ENCODE results near the gene UBASH3A. TPM values are rescaled to one million over a fixed set of nuclear protein-coding genes. Genes with fewer than 3 reads are reported as not detected.

The UBASH3A gene, protein sequence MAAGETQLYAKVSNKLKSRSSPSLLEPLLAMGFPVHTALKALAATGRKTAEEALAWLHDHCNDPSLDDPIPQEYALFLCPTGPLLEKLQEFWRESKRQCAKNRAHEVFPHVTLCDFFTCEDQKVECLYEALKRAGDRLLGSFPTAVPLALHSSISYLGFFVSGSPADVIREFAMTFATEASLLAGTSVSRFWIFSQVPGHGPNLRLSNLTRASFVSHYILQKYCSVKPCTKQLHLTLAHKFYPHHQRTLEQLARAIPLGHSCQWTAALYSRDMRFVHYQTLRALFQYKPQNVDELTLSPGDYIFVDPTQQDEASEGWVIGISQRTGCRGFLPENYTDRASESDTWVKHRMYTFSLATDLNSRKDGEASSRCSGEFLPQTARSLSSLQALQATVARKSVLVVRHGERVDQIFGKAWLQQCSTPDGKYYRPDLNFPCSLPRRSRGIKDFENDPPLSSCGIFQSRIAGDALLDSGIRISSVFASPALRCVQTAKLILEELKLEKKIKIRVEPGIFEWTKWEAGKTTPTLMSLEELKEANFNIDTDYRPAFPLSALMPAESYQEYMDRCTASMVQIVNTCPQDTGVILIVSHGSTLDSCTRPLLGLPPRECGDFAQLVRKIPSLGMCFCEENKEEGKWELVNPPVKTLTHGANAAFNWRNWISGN
- total RNA-seq (1 to 10 TPM in 2 of 5 donors, under 1 TPM in 2, not detected in 1; 0.29 to 4.6 (median 1.2) TPM), polyA plus RNA-seq (under 1 TPM; 0.18 to 0.31 (median 0.25) TPM)
- long read RNA-seq, donor 1 = 0 reads
- long read RNA-seq, donor 2, partial matches to known transcripts = 0 of 1 reads
- long read RNA-seq, donor 2, other reads (novel, unspliced or antisense) = 0 of 1 reads
- long read RNA-seq, donor 3 = 0 reads
- long read RNA-seq, donor 4 = 0 reads
- long read RNA-seq, donor 5 = 0 reads
- long read RNA-seq, donor 6 = 0 reads
- long read RNA-seq, donor 7 = 0 reads
- long read RNA-seq, donor 8 = 0 reads
- long read RNA-seq, donor 9 = 0 reads
- long read RNA-seq, donor 10 = 0 reads

DNA sequence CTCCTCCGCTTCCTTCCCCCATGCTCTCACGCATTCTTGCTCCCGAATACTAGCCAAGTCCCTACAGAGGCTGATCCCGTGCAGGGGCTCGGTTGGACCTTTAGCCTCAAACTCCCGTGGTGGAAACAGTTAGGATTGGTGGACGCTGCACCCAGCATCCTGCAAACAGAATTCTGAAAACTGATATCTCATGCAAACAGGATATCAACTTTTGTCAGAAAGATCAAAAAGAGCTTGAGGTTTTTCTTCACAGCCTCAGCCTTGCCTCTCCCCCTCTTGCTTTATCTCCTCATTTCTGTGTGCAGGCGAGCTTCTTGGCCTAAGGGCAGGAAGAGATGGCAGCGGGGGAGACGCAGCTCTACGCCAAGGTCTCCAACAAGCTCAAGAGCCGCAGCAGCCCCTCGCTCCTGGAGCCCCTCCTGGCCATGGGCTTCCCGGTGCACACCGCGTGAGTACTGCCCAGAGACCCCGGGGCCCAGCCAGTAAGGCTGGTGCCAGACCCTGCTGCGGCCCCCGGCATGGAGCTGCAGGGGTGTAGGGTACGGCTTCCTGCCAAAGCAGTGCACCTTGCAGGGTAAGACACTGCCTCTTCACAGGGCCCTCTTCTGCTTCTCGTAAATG lies at the start of gene UBASH3A:
UBASH3A (plus strand) TSS at position 292 of the 621 bp plus-strand sequence; CDS start at position 336, 44 bp downstream.
- Histone ChIP-seq H3K4me3 (peak within 1 kb of the TSS in 2 of 4 donors; percentile 6 to 15), H3K36me3 (no peaks in the 10 kb centered on the region), H3K9me3 (peaks cover 0 to 9% (median 2%) of the 10 kb centered on the region in 4 donors), H3K27me3 (peaks cover 0 to 19% (median 0%) of the 10 kb centered on the region in 3 donors), H3K4me1 (peaks cover 0 to 4% (median 1%) of the 10 kb centered on the region in 4 donors), H3K27ac (peak within 1 kb of the TSS in 4 of 5 donors; percentile 29 to 43 (median 32))
- WGBS, 5 donors = 69 to 82% (median 78%) methylated on average over 20 to 21 of the region's 21 CpGs
- intact Hi-C loops (cut with DNase I; ENCODE audit: low total_unique reads) = loop anchor here (10.0 kb wide), 1 partner anchor 49 kb away; the partner anchor contains the start of gene TFF2
- no peak for DNase-seq
- TF ChIP-seq POLR2A (IDR thresholded peaks at IDR 0.05) = no peak
- TF ChIP-seq EP300 (IDR thresholded peaks at IDR 0.05) = no peak

GRCh38 chr21:42356046-42356445 lies 47.7 kb upstream of the UBASH3A start:
- Histone ChIP-seq H3K4me1 (peaks cover 0 to 10% (median 4%) of the 10 kb centered on the region in 4 donors), H3K4me3 (no peak overlapping the region), H3K36me3 (no peaks in the 10 kb centered on the region), H3K27me3 (peaks cover 0 to 32% (median 0%) of the 10 kb centered on the region in 3 donors), H3K27ac (peak overlapping the region in 1 of 5 donors; percentile 2), H3K9me3 (peaks cover 0 to 33% (median 26%) of the 10 kb centered on the region in 4 donors)
- DNase-seq = no peak
- TF ChIP-seq POLR2A (IDR thresholded peaks at IDR 0.05) (no peak), POLR2AphosphoS5 (IDR thresholded peaks at IDR 0.05) (no peak), EP300 (IDR thresholded peaks at IDR 0.05) (no peak)
- TF ChIP-seq, protein P1, sequence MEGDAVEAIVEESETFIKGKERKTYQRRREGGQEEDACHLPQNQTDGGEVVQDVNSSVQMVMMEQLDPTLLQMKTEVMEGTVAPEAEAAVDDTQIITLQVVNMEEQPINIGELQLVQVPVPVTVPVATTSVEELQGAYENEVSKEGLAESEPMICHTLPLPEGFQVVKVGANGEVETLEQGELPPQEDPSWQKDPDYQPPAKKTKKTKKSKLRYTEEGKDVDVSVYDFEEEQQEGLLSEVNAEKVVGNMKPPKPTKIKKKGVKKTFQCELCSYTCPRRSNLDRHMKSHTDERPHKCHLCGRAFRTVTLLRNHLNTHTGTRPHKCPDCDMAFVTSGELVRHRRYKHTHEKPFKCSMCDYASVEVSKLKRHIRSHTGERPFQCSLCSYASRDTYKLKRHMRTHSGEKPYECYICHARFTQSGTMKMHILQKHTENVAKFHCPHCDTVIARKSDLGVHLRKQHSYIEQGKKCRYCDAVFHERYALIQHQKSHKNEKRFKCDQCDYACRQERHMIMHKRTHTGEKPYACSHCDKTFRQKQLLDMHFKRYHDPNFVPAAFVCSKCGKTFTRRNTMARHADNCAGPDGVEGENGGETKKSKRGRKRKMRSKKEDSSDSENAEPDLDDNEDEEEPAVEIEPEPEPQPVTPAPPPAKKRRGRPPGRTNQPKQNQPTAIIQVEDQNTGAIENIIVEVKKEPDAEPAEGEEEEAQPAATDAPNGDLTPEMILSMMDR (IDR thresholded peaks at IDR 0.05) = no peak
- WGBS, 5 donors = 83 to 95% (median 93%) methylated on average over 2 of the region's 2 CpGs
- intact Hi-C loops (cut with DNase I; ENCODE audit: low total_unique reads) = loop anchor here (10.0 kb wide), 1 partner anchor 49 kb away; the partner anchor contains the start of gene UBASH3A

DNA sequence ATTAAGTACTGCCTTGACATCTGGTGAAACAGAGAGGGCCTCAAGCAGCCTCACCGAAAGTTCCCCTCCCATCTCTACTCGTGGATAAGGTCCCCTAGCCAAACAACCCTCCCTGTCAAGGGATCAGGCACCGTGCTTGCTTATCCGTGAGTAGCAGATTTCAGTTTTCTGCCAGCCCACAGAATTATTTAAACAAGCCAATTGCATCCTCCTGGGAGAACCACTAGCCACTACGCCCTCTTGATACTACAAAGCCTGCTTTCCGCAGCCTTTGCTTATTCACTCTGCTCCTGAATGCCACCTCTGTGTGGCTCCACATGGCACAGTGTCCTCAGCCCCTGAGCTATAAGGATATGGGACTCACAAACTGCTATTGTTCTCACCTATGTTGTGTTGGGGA lies 47.1 kb upstream of the UBASH3A start:
- DNase-seq = peak in 1 of 2 donors; percentile 26
- Histone ChIP-seq H3K27me3 (peaks cover 0 to 37% (median 0%) of the 10 kb centered on the region in 3 donors), H3K4me1 (peaks cover 0 to 10% (median 2%) of the 10 kb centered on the region in 4 donors), H3K27ac (peak overlapping the region in 2 of 5 donors; percentile 32 to 59), H3K36me3 (no peaks in the 10 kb centered on the region), H3K9me3 (peaks cover 0 to 33% (median 26%) of the 10 kb centered on the region in 4 donors), H3K4me3 (no peak overlapping the region)
- no peak for TF ChIP-seq EP300 (IDR thresholded peaks at IDR 0.05)
- no peak for TF ChIP-seq POLR2A (IDR thresholded peaks at IDR 0.05)
- TF ChIP-seq, protein P1 (IDR thresholded peaks at IDR 0.05) = no peak
- TF ChIP-seq POLR2AphosphoS5 (IDR thresholded peaks at IDR 0.05) = peak in 1 of 3 donors; percentile 2
- 14 to 52% (median 34%) methylated on average over 6 of the region's 6 CpGs for WGBS, 5 donors
- intact Hi-C loops (cut with DNase I; ENCODE audit: low total_unique reads) = loop anchor here (10.0 kb wide), 1 partner anchor 48 kb away; the partner anchor contains the start of gene UBASH3A

- intact Hi-C loops (cut with DNase I; ENCODE audit: low total_unique reads) = loop anchor here (10.0 kb wide), 1 partner anchor 47 kb away; the partner anchor contains the start of gene UBASH3A
- TF ChIP-seq, protein P1 (IDR thresholded peaks at IDR 0.05) = no peak
- TF ChIP-seq EP300 (IDR thresholded peaks at IDR 0.05) = no peak
- TF ChIP-seq POLR2A (IDR thresholded peaks at IDR 0.05) = no peak
- no peak for TF ChIP-seq POLR2AphosphoS5 (IDR thresholded peaks at IDR 0.05)
- peaks cover 0 to 10% (median 0%) of the 10 kb centered on the region in 4 donors for H3K4me1 ChIP-seq
- no peak for DNase-seq
- H3K36me3 ChIP-seq = no peaks in the 10 kb centered on the region
- WGBS, 5 donors = 29 to 50% (median 36%) methylated on average over 3 of the region's 3 CpGs
- H3K27me3 ChIP-seq = peaks cover 0 to 44% (median 0%) of the 10 kb centered on the region in 3 donors
- no peak overlapping the region for H3K4me3 ChIP-seq
- peaks cover 0 to 33% (median 26%) of the 10 kb centered on the region in 4 donors for H3K9me3 ChIP-seq
- peak overlapping the region in 3 of 5 donors; percentile 15 to 59 (median 22) for H3K27ac ChIP-seq
Measured at GRCh38 chr21:42357307-42357706, 46.4 kb upstream of the UBASH3A start.
